Testis (tissue), 3 donors: ENCODE measurements around the gene AMPD3. TPM values are rescaled to one million over a fixed set of nuclear protein-coding genes. Genes with fewer than 3 reads are reported as not detected.

ENCODE experiments used
- DNase-seq: peaks from one replicate; pipeline ENCODE4 v3.0.0-alpha.2; 2019
- H3K27ac ChIP-seq, 2 donors: fragments of 200-600 bp; sonication (generic); one replicate each; pipeline ENCODE4 v1.5.1; 2019
- H3K27me3 ChIP-seq: fragments of 200-600 bp; sonication (generic); one replicate; pipeline ENCODE4 v1.5.1; 2019
- H3K36me3 ChIP-seq: fragments of 200-600 bp; sonication (generic); one replicate; pipeline ENCODE4 v1.5.1; 2017; ENCODE audit warnings: low read depth; ENCODE audit errors: missing control alignments
- H3K4me1 ChIP-seq: fragments of 200-600 bp; sonication (generic); one replicate; pipeline ENCODE4 v1.5.1; 2019
- H3K4me3 ChIP-seq, 2 donors: fragments of 200-600 bp; sonication (generic); one replicate each; pipeline ENCODE4 v1.5.1; 2017 to 2019
- H3K9me3 ChIP-seq: fragments of 200-600 bp; sonication (generic); one replicate; pipeline ENCODE4 v1.5.1; 2017
- POLR2A ChIP-seq: fragments of 450-650 bp; IDR thresholded peaks from one replicate; pipeline ENCODE4 v1.6.1; 2017; ENCODE audit warnings: antibody characterized with exemption, mild to moderate bottlenecking, moderate library complexity
- WGBS, 2 donors: methylation state at CpG; one replicate each; pipeline ENCODE4 v1.1.5; 2018; 5-methylcytosine and 5-hydroxymethylcytosine counted together
- intact Hi-C: fragments of 100-400 bp; cut with DNase I; formaldehyde crosslinking; loops from one replicate; pipeline ENCODE4 v1.15.1; 2023; ENCODE audit warnings: low total_unique reads
- microRNA counts, 2 donors: library from miRNA; unstranded; fragments of <30 nt; microRNA quantifications; one replicate each; lab custom pipeline; 2016
- polyA plus RNA-seq: library from polyadenylated mRNA; stranded (reverse); fragments of 350-450 nt; fragmentation: Illumina TruSeq; extraction: RNeasy Lipid Tissue Mini Kit (QIAGEN cat#74804); gene quantifications from one replicate; pipeline ENCODE4 v1.2.3, GENCODE V29; 2014; ENCODE audit warnings: low read depth, low replicate concordance; ENCODE audit not compliant: insufficient read depth
- total RNA-seq, 2 donors: library from RNA; depleted of rRNA; stranded (reverse); fragments of >200 nt; gene quantifications; one replicate each; pipeline ENCODE4 v1.2.3, GENCODE V29; 2016
- TF ChIP-seq, protein P1 (sequence below), 3 experiments: fragments of 450-650 bp in 2 of 3; fragments of 200-600 bp in 1 of 3; sonication (generic) in 1 of 3; IDR thresholded peaks; one replicate each; pipeline ENCODE4 v1.5.1; 2016 to 2019; ENCODE audit warnings: antibody characterized with exemption in 3 of 3, mild to moderate bottlenecking in 2 of 3, moderate library complexity in 1 of 3

The AMPD3 gene
- total and polyA plus RNA-seq, 3 donors from 2014 or later = 5.5 to 13.4 (median 10.9) TPM

DNA sequence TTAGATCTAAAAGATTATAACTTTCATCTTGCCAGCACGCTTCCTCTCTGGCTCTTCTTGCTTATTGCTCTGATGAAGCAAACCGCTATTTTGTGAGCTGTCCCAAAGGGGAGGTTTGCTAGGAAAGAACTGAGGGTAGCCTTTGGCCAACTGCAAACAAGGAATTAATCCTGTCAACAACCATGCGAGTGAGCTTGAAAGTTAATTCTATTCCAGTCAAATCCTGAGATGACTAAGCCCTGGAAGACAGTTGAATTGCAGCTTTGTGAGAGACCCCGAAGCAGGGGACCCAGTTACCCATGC is 96.2 kb downstream of the AMPD3 start:
- Histone ChIP-seq H3K36me3 (no peaks in the 10 kb centered on the region), H3K27me3 (no peaks in the 10 kb centered on the region), H3K9me3 (no peaks in the 10 kb centered on the region), H3K27ac (no peak overlapping the region), H3K4me3 (no peak overlapping the region), H3K4me1 (no peaks in the 10 kb centered on the region)
- 82 to 91% methylated on average over 4 of the region's 4 CpGs for WGBS, 2 donors
- intact Hi-C loops = no loop called here
- TF ChIP-seq, protein P1, sequence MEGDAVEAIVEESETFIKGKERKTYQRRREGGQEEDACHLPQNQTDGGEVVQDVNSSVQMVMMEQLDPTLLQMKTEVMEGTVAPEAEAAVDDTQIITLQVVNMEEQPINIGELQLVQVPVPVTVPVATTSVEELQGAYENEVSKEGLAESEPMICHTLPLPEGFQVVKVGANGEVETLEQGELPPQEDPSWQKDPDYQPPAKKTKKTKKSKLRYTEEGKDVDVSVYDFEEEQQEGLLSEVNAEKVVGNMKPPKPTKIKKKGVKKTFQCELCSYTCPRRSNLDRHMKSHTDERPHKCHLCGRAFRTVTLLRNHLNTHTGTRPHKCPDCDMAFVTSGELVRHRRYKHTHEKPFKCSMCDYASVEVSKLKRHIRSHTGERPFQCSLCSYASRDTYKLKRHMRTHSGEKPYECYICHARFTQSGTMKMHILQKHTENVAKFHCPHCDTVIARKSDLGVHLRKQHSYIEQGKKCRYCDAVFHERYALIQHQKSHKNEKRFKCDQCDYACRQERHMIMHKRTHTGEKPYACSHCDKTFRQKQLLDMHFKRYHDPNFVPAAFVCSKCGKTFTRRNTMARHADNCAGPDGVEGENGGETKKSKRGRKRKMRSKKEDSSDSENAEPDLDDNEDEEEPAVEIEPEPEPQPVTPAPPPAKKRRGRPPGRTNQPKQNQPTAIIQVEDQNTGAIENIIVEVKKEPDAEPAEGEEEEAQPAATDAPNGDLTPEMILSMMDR (IDR thresholded peaks at IDR 0.05) = no peak
- TF ChIP-seq POLR2A = no peak
- no peak for DNase-seq

DNA sequence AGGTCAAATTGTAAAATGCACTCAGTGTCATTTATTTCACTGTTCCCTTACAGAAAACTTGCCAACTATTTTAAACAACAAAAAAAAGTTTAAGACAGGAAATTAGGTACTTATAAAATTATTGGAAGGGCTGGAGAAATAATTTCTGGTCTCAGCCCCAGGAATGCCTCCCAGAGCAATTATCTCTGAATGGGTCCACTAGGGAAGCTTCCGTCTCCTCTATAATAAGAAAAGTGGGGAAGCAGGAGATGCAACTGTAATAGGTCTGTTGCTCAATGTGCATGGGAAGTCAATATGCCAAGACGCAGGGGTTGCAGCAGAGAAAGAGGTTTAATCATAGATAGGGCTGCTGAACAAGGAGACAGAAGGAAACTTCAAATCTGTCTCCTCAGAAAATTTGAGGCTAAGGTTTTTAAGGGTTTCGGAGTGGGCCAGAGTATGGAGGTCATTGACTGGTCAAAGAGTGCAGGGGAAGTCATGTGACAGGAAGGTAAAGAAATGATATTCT is 96.8 kb downstream of the AMPD3 start:
- Histone ChIP-seq H3K36me3 (no peaks in the 10 kb centered on the region), H3K9me3 (no peaks in the 10 kb centered on the region), H3K27ac (no peak overlapping the region), H3K4me3 (no peak overlapping the region), H3K4me1 (no peaks in the 10 kb centered on the region), H3K27me3 (no peaks in the 10 kb centered on the region)
- intact Hi-C loops = no loop called here
- no peak for DNase-seq
- no peak for TF ChIP-seq POLR2A
- TF ChIP-seq, protein P1 (IDR thresholded peaks at IDR 0.05) = no peak
- 91 to 97% methylated on average over 3 of the region's 3 CpGs for WGBS, 2 donors

DNA sequence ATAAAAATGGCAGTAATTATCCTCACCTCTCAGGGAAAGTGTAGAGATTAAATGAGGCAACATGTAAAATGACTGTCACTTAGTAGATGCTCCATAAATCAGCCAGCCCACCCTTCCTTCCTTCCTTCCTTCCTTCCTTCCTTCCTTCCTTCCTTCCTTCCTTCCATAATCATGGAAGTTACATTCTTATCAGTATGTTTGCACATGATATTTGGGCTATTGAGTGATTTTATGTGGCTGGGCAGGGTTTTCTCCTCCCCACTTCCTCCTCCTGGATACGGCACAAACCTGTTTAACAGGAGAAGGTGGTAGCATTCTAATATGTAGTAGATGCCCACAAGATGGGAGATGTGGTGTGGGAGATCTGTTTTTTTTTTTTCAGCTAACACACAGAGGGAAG is 101.5 kb downstream of the AMPD3 start:
- H3K4me3 ChIP-seq = no peak overlapping the region
- no peak overlapping the region for H3K27ac ChIP-seq
- H3K36me3 ChIP-seq = no peaks in the 10 kb centered on the region
- no peak for DNase-seq
- H3K9me3 ChIP-seq = no peaks in the 10 kb centered on the region
- TF ChIP-seq POLR2A = no peak
- TF ChIP-seq, protein P1 (IDR thresholded peaks at IDR 0.05) = no peak
- 79 to 91% methylated on average over 1 of the region's 1 CpG for WGBS, 2 donors
- intact Hi-C loops = no loop called here
- no peaks in the 10 kb centered on the region for H3K4me1 ChIP-seq
- no peaks in the 10 kb centered on the region for H3K27me3 ChIP-seq

MicroRNAs encoded within 50 kb of the gene (microRNA counts, 767-probe panel; counts per million panel counts)
- microRNA hsa-miR-4485 (lab: Ali Mortazavi, UCI) = 0 to 152 counts per million in 2 donors

Other genes with a start within 250 kb of the AMPD3 start
- gene SBF2, start 161.0 kb upstream of the AMPD3 start, total RNA-seq = 10 to 100 TPM; 48.7 to 52.8 TPM
- gene SBF2, start 161.0 kb upstream of the AMPD3 start, polyA plus RNA-seq = 27.8 TPM
- gene ADM, start 150.2 kb upstream of the AMPD3 start, total RNA-seq = 10 to 100 TPM in 1 of 2 donors, 1 to 10 TPM in 1; 3.5 to 13.1 TPM
- 3.7 TPM for gene ADM, start 150.2 kb upstream of the AMPD3 start, polyA plus RNA-seq
- 10 to 100 TPM; 63.1 to 91.3 TPM for gene RNF141, start 85.9 kb downstream of the AMPD3 start, total RNA-seq
- 172 TPM for gene RNF141, start 85.9 kb downstream of the AMPD3 start, polyA plus RNA-seq
- gene LYVE1, start 113.4 kb downstream of the AMPD3 start, total RNA-seq = 1 to 10 TPM; 4.6 to 7.5 TPM
- gene LYVE1, start 113.4 kb downstream of the AMPD3 start, polyA plus RNA-seq = 24.1 TPM
- gene IRAG1, start 238.5 kb downstream of the AMPD3 start, total RNA-seq = 10 to 100 TPM; 17.7 to 23.1 TPM
- 28.6 TPM for gene IRAG1, start 238.5 kb downstream of the AMPD3 start, polyA plus RNA-seq